Muscle layer of duodenum (tissue), 2 donors: ENCODE measurements around the gene KCNJ12.
"Not testable (repeated sequence)": the region's sequence is repeated elsewhere in the genome, so short reads cannot be mapped to it uniquely, and the experiment has no call there.

Experiments
- H3K27ac ChIP-seq: one replicate; pipeline ENCODE4 v1.7.0; 2013; ENCODE audit warnings: mild to moderate bottlenecking, low read length
- H3K27me3 ChIP-seq: one replicate; pipeline ENCODE4 v1.7.0; 2013; ENCODE audit warnings: low read depth, mild to moderate bottlenecking, control low read depth, low read length
- H3K36me3 ChIP-seq, 2 donors: one replicate each; pipeline ENCODE4 v1.7.0; 2013; ENCODE audit warnings: low read length in 2 of 2, control low read depth in 1 of 2, mild to moderate bottlenecking in 1 of 2; ENCODE audit not compliant: insufficient read depth in 2 of 2, control insufficient read depth in 1 of 2
- H3K4me1 ChIP-seq, 2 donors: one replicate each; pipeline ENCODE4 v1.7.0; 2013; ENCODE audit warnings: low read length in 2 of 2, mild to moderate bottlenecking in 2 of 2, control low read depth in 1 of 2, moderate library complexity in 1 of 2; ENCODE audit not compliant: insufficient read depth in 2 of 2, control insufficient read depth in 1 of 2
- H3K4me3 ChIP-seq, 2 donors: one replicate each; pipeline ENCODE4 v1.7.0; 2013; ENCODE audit warnings: low read length in 2 of 2, low read depth in 1 of 2, mild to moderate bottlenecking in 1 of 2
- H3K9me3 ChIP-seq, 2 donors: one replicate each; pipeline ENCODE4 v1.7.0; 2013; ENCODE audit warnings: low read length in 2 of 2, control low read depth in 1 of 2, mild to moderate bottlenecking in 1 of 2; ENCODE audit not compliant: control insufficient read depth in 1 of 2
- donor health status: healthy.

KCNJ12 gene

DNA sequence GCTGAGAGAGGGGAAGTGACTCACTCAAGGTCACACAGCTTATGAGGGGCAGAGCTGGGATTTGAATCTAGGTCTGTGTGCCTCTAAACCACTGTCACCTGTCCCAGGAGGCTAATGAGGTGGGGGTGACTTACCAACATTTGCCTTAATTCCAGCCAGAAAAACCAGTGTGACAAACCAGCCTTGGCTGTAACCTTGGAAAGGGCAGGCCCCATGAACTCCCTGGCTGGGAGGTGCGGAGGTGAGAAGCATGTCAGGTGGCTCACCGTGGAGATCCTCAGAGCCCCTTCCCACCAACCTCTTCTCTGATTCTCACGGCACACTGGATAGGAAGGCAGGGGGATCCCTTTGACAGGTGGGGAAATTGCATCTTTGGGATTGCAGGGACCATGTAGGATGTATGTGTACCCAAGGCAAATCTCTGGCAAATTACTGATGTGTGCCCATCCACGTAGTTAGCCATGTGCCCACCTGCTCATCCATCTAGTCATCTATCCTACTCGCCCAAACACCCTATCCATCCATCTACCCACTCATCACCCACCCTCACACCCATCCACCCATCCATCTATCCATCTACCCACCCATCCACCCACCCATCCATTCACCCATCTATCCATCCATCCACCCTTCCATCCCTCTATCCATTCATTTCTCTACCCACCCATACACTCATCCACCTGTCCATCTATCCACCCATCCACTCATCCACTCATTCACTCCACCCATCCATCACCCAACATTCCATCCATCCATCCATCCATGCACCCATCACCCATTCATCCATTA, 30.7 kb downstream of the KCNJ12 start:
- H3K36me3 ChIP-seq, H3K4me1 ChIP-seq, H3K27ac ChIP-seq, H3K4me3 ChIP-seq, H3K9me3 ChIP-seq, H3K27me3 ChIP-seq: not testable (repeated sequence)

DNA sequence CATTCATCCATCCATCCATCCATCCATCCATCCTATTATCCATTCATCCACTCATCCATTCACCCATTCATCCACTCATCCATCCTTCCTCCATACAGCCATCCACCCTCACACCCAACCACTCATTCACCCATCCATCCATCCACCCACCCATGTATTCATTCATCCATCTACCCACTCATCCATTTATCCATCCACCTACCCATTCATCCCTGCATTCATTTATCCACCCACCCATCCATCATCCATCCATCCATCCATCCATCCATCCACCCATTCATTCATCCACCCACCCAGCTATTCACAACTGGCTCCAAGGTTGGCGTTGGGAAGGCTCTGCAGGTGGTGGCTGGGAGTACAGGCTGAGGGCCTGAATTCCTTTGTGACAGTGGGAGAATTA, 31.6 kb downstream of the KCNJ12 start:
- H3K4me3 ChIP-seq, H3K4me1 ChIP-seq, H3K27me3 ChIP-seq, H3K36me3 ChIP-seq, H3K27ac ChIP-seq, H3K9me3 ChIP-seq: not testable (repeated sequence)

DNA sequence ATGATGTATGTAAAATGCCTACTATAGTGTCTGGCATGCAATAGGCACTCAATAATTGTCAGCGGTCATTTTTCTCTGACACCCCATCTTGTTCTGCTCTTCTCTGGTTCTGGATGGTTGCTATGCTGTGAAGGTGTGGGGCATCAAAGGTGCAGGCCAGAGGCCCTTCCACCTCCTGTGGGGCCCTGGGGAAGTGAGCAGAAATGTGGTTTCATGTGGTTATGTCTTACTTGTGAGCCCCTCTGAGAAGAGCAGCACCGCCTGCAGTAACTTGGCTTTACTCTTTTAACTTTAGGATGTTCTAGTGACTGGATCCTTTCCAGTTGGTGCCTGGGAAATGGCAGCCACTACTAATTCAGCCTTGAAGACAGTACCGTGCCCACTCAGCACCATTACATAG, 32.1 kb downstream of the KCNJ12 start:
- H3K27me3 ChIP-seq, H3K4me1 ChIP-seq, H3K4me3 ChIP-seq, H3K36me3 ChIP-seq, H3K9me3 ChIP-seq, H3K27ac ChIP-seq: not testable (repeated sequence)

DNA sequence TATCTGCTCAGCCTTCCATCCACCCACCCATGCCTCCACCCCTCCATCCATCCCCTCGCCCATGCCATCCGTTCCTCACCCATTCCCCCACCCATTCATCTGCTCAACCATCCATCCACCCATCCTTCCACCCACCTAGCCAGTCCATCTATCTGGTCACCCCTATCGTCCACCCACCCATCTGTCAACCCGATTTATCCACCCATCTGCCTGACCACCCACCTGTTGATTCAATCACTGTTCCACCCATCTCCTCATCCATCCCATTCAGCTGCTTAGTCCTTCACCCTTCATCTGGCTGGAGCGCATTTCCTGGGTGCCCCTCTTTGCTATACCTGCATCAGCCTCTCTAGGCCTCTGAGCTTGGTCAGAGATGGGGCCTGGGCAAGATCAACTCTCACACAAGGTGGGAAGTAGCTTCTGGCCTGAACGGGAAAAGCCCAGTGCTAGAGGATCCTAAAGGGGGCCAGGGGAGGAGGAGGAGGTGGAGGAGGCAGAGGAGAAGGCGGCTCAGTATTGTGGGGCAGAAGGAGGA, 32.7 kb downstream of the KCNJ12 start:
- H3K4me1 ChIP-seq, H3K4me3 ChIP-seq, H3K27me3 ChIP-seq, H3K36me3 ChIP-seq, H3K9me3 ChIP-seq, H3K27ac ChIP-seq: not testable (repeated sequence)

DNA sequence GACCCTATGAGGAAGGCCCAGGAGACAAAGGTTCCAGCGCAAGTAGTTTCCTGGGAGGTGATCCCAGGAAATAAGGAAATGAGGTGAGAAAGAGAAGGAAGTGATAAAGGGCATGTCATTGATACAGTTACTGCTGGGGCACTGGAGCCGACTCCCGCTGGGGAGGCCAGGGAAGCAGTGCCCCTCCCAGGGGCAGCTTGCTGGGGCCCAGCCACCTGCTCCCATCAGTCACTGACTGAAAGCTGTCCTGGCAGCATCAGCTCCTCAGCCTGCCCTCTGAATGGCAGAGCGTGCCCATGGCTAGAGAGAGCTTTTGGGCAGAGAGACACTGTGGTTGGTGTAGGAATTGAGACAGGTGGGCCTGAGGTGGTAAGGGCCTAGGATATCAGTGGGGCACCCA, 33.2 kb downstream of the KCNJ12 start:
- H3K9me3 ChIP-seq, H3K4me1 ChIP-seq, H3K36me3 ChIP-seq, H3K27me3 ChIP-seq, H3K27ac ChIP-seq, H3K4me3 ChIP-seq: not testable (repeated sequence)

DNA sequence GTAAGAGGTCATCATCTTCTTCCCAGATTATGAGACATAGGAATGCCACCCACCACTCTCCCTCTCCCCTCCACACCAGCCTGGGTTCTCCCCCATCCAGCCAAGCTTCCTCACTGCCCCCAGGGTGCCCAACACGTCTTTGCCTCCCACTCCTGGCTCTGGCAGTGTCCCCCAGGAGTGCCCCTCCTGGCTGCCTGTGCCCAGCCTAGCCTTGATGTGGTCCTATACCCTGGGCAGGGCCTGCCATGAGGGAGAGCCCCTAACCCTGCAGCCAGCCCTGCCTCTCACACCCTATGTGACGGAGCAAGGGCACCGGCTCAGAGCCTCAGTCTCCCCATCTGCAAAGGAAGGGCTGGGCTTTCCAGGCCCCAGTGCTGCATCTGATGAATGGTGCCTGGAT, 33.8 kb downstream of the KCNJ12 start:
- H3K27me3 ChIP-seq, H3K4me1 ChIP-seq, H3K9me3 ChIP-seq, H3K27ac ChIP-seq, H3K4me3 ChIP-seq, H3K36me3 ChIP-seq: not testable (repeated sequence)

DNA sequence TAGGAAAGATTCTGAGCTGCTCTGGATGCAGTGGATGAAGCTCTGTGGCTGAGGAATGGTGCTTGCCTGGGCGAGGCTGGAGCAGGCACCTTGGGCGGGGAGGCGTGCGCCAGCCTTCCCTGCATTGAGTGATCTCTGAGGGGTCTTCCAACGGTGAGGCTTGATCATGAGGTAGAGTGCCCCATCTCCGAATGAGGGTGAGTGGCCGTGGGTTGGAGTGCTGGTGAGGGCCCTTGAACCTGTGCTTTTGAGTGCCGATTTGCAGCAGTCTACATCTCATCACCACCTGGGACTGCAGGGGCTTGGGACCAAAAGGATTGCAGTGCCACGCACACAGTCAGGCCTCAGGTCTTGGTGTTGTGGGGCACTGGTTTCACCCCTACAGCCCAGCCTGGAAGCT, 34.2 kb downstream of the KCNJ12 start:
- H3K27ac ChIP-seq, H3K27me3 ChIP-seq, H3K4me1 ChIP-seq, H3K36me3 ChIP-seq, H3K9me3 ChIP-seq, H3K4me3 ChIP-seq: not testable (repeated sequence)

DNA sequence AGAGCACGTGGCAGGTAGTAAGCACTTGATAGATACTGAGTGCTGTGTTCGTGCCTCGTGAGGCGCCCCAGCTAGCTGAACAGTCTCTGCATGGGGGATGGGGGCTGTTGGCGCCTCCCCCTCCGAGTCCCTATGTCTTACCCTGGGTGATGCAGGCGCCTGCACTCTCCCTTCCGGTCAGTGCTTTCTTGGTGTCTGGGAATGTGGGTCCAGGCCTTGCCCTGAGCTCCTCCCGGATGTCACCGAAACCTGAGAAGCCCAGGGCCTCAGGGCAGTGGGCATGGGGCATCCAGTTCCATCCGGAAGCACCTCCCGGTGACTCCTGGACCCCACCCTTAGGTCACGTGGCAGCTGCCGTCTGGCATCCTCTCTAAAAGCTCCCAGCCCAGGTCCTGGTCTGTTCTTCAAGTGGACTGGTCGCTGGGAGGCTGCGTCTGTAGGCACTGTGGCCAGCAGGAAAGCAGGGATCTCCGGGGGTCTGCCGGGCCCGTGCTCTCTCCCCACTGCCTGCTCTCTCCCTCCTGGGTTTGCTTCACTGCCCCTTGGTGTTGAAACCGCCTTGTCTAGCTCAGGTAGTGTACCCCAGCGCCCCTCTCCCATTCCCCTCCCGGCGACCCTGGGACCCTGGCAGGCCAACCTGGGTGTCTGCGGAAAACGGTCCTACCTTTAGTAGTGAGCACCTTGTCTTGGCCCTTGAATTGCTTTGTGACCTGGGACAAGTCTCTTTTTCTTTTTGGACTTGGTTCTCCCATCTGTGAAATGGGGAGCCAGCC, 34.9 kb downstream of the KCNJ12 start:
- not testable (repeated sequence) for H3K27ac ChIP-seq, H3K27me3 ChIP-seq, H3K9me3 ChIP-seq, H3K4me1 ChIP-seq, H3K4me3 ChIP-seq, H3K36me3 ChIP-seq

DNA sequence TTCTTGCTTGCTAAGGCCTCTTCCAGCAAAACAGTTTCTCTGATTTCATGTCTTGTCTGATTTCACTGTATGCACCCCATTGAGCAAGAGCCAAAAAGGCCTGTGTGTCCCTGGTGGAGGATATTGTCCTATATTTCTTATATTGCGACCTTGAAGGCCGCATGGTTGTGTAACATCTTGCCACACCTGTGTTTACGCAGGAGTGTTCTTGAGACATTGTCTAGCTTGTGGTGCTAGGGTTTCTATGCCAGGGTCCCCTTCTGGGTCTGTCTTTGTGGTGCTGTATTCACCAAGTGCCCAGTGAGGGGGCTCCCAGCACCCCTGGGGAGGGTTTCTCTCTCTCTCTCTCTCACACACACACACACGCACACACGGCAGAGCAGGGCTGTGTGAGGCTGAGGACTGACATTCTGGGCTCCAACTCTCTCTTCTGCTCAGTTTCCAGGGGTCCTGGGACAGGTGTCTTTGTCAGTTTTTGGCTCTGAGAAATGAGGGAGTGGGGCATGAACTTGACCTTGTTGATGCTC, 35.6 kb downstream of the KCNJ12 start:
- not testable (repeated sequence) for H3K27ac ChIP-seq, H3K4me3 ChIP-seq, H3K27me3 ChIP-seq, H3K36me3 ChIP-seq, H3K4me1 ChIP-seq, H3K9me3 ChIP-seq

DNA sequence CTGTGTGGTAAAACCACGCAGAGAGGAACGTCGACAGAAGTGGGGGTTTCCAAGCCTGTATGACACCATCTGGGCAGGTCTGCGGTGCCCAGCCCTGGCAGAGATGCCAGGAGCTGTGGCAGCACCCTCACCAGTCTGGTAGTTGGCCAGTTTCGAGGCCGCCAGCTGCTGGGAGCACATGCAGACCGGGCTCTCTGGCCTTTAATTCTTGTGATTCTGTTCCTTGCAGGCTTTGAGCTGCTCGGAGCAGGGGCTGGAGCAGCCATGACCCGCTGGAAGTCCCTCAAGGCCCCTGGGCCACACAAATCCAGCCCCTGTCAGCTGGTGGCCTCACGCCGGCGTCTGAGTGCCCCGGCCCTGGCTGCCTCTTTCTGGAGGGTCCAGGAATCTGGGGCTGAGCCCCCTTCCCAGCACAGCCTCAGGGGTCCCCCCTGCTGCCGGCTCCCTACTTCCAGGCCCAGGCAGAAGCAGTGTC, 36.1 kb downstream of the KCNJ12 start:
- H3K27ac ChIP-seq, H3K9me3 ChIP-seq, H3K36me3 ChIP-seq, H3K4me3 ChIP-seq, H3K4me1 ChIP-seq, H3K27me3 ChIP-seq: not testable (repeated sequence)

DNA sequence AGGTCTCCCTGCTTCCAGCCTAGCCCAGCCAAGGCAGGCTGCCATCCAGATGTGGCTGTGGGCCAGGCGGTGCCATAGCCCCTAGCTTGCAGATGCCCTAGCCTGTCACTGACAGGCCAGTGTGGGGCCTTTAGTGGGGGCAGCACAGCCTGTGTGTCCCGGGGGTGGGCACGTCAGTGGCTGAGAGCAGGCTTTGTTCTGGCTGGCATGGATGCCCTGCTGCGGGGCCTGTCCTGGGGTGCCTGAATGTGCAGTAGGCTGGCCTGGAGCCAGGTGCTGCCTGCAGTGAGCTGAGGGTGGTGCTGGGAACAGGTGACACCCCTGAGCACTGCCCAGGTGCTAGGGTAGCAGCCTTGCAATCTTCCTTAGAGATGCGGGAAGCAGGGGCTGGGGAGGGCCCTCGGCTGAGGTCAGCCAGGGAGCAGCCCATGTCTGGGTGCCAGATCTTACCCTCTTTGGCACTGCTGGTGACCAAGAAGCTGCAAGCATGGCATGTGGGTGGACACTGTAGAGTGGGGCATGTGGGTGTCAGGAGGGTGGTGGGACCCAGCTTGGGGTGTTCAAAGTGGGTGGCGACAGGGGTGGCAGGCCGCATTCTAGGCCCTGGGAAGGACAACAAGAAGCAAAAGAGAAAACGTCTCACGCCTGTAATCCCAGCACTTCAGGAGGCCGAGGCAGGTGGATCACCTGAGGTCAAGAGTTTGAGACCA, 37.6 kb downstream of the KCNJ12 start:
- not testable (repeated sequence) for H3K27me3 ChIP-seq, H3K4me3 ChIP-seq, H3K27ac ChIP-seq, H3K36me3 ChIP-seq, H3K4me1 ChIP-seq, H3K9me3 ChIP-seq
